ENCODE measurements around the gene ZNF330. TPM values are rescaled to one million over a fixed set of nuclear protein-coding genes. Genes with fewer than 3 reads are reported as not detected.

ZNF330 gene
- total RNA-seq, 1 donor from 2014 or later: 32.1 TPM

DNA sequence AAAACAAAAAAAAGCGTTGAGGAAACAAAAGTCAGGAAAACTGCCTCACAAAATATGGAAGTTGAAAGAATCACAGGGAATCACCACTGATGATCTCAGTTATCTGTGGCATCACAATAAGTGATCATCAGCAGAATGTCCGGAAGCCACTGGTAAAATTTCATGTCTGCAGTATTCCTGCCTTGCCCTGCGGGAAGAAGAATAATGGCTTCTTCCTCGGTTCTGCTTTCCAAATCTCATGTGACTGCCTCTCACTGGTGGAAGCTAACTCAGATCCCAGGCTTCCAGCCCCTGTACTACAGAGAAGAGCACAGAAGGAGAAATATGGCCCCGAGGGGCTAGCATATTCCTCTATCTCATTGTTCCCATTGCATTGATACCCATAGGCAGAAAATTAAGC, 12.7 kb upstream of the ZNF330 start:
- FAIRE-seq (no peak), DNase-seq (ENCODE audit: low read depth) (no peak)
- H3K36me3 Mint-ChIP-seq (ENCODE audit: low read depth, unreplicated experiment): no peaks in the 10 kb centered on the region
- Histone ChIP-seq H4K20me1 (ENCODE audit: insufficient read depth, low read length) (no peaks in the 10 kb centered on the region), H3K27me3 (ENCODE audit: insufficient read depth, low read length) (no peaks in the 10 kb centered on the region), H3K27ac (ENCODE audit: low read depth, low read length) (no peak overlapping the region), H3K9ac (ENCODE audit: low read length) (no peak overlapping the region), H3K79me2 (ENCODE audit: insufficient read depth, low read length) (no peaks in the 10 kb centered on the region), H3K36me3 (ENCODE audit: insufficient read depth, low read length) (no peaks in the 10 kb centered on the region), H2AFZ (ENCODE audit: low read depth, low read length) (no peak overlapping the region), H3K4me2 (ENCODE audit: low read length) (no peak overlapping the region), H3K4me1 (ENCODE audit: insufficient read depth, low read length) (no peaks in the 10 kb centered on the region), H3K9me3 (ENCODE audit: insufficient read depth, low read depth, low read length) (no peaks in the 10 kb centered on the region), H3K4me3 (ENCODE audit: insufficient read depth, low read depth, low read length) (no peak overlapping the region)
- no peak overlapping the region for H3K27ac Mint-ChIP-seq (ENCODE audit: unreplicated experiment)
- H3K27me3 Mint-ChIP-seq (ENCODE audit: low read depth, unreplicated experiment): peaks cover 2% of the 10 kb centered on the region
- H3K4me1 Mint-ChIP-seq (ENCODE audit: low read depth, unreplicated experiment): no peaks in the 10 kb centered on the region
- no peak overlapping the region for H3K4me3 Mint-ChIP-seq (ENCODE audit: unreplicated experiment)
- no peak for TF ChIP-seq EZH2 (IDR thresholded peaks at IDR 0.05; ENCODE audit: insufficient read depth, low read length)
- TF ChIP-seq, protein P1, sequence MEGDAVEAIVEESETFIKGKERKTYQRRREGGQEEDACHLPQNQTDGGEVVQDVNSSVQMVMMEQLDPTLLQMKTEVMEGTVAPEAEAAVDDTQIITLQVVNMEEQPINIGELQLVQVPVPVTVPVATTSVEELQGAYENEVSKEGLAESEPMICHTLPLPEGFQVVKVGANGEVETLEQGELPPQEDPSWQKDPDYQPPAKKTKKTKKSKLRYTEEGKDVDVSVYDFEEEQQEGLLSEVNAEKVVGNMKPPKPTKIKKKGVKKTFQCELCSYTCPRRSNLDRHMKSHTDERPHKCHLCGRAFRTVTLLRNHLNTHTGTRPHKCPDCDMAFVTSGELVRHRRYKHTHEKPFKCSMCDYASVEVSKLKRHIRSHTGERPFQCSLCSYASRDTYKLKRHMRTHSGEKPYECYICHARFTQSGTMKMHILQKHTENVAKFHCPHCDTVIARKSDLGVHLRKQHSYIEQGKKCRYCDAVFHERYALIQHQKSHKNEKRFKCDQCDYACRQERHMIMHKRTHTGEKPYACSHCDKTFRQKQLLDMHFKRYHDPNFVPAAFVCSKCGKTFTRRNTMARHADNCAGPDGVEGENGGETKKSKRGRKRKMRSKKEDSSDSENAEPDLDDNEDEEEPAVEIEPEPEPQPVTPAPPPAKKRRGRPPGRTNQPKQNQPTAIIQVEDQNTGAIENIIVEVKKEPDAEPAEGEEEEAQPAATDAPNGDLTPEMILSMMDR (IDR thresholded peaks at IDR 0.05; ENCODE audit: insufficient read depth, low read depth, low read length): no peak
- peaks cover 1% of the 10 kb centered on the region for H3K9me3 Mint-ChIP-seq (ENCODE audit: unreplicated experiment)

DNA sequence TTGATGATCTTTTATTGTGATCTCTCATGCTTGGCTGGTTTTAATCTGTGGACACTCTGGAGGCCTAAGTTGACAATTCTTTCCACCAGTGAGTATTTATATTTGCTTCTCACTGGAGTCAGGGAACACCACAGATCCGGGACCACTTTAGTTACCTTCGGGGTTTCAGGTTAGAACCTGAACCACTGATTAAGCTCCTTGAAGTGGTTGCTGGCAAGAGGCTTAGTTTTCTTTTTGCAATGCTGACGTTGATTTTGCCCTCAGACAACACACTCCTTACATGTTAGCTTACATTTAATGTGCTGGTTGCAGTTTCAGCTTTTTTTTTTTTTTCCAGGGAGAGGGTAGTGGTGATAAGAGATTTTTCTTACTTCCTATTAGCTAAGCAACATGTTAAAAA, 10.5 kb upstream of the ZNF330 start:
- TF ChIP-seq, protein P1 (IDR thresholded peaks at IDR 0.05; ENCODE audit: insufficient read depth, low read depth, low read length): no peak
- TF ChIP-seq EZH2 (IDR thresholded peaks at IDR 0.05; ENCODE audit: insufficient read depth, low read length): no peak
- no peak for FAIRE-seq
- Mint-ChIP-seq H3K4me3 (ENCODE audit: unreplicated experiment) (no peak overlapping the region), H3K27ac (ENCODE audit: unreplicated experiment) (no peak overlapping the region), H3K4me1 (ENCODE audit: low read depth, unreplicated experiment) (peaks cover 3% of the 10 kb centered on the region), H3K36me3 (ENCODE audit: low read depth, unreplicated experiment) (no peaks in the 10 kb centered on the region), H3K27me3 (ENCODE audit: low read depth, unreplicated experiment) (peaks cover 2% of the 10 kb centered on the region), H3K9me3 (ENCODE audit: unreplicated experiment) (peaks cover 1% of the 10 kb centered on the region)
- Histone ChIP-seq H3K27me3 (ENCODE audit: insufficient read depth, low read length) (no peaks in the 10 kb centered on the region), H4K20me1 (ENCODE audit: insufficient read depth, low read length) (no peaks in the 10 kb centered on the region), H3K27ac (ENCODE audit: low read depth, low read length) (no peak overlapping the region), H2AFZ (ENCODE audit: low read depth, low read length) (no peak overlapping the region), H3K4me3 (ENCODE audit: insufficient read depth, low read depth, low read length) (no peak overlapping the region), H3K9ac (ENCODE audit: low read length) (no peak overlapping the region), H3K4me1 (ENCODE audit: insufficient read depth, low read length) (no peaks in the 10 kb centered on the region), H3K36me3 (ENCODE audit: insufficient read depth, low read length) (no peaks in the 10 kb centered on the region), H3K79me2 (ENCODE audit: insufficient read depth, low read length) (no peaks in the 10 kb centered on the region), H3K4me2 (ENCODE audit: low read length) (no peak overlapping the region), H3K9me3 (ENCODE audit: insufficient read depth, low read depth, low read length) (no peaks in the 10 kb centered on the region)
- DNase-seq (ENCODE audit: low read depth): no peak

DNA sequence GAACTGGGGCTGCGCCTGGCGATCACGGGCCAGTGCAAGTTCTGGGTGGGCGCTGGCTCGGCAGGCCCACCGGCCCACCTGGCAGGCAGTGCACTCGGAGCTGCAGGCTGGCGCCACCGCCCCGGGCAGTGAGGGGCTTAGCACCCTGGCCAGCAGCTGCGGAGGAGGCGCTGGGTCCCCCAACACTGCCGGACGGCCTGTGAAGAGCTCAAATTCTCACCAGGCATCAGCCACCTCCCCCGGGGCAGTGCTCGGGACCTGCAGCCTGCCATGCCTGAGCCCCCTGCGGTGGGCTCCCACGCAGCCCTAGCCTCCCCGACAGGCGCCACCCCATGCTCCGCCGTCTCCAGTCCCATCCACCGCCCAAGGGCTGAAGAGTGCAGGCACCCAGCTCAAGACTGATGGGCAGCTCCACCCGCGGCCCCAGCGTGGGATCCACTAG, 7.1 kb upstream of the ZNF330 start:
- H4K20me1 ChIP-seq (ENCODE audit: insufficient read depth, low read length): no peaks in the 10 kb centered on the region
- Mint-ChIP-seq H3K36me3 (ENCODE audit: low read depth, unreplicated experiment) (no peaks in the 10 kb centered on the region), H3K4me3 (ENCODE audit: unreplicated experiment) (no peak overlapping the region), H3K9me3 (ENCODE audit: unreplicated experiment) (peaks cover 1% of the 10 kb centered on the region), H3K27ac (ENCODE audit: unreplicated experiment) (no peak overlapping the region), H3K4me1 (ENCODE audit: low read depth, unreplicated experiment) (peaks cover 4% of the 10 kb centered on the region), H3K27me3 (ENCODE audit: low read depth, unreplicated experiment) (no peaks in the 10 kb centered on the region)
- H3K9ac ChIP-seq (ENCODE audit: low read length): no peak overlapping the region
- no peak overlapping the region for H3K4me3 ChIP-seq (ENCODE audit: insufficient read depth, low read depth, low read length)
- no peaks in the 10 kb centered on the region for H3K4me1 ChIP-seq (ENCODE audit: insufficient read depth, low read length)
- no peaks in the 10 kb centered on the region for H3K79me2 ChIP-seq (ENCODE audit: insufficient read depth, low read length)
- TF ChIP-seq, protein P1 (IDR thresholded peaks at IDR 0.05; ENCODE audit: insufficient read depth, low read depth, low read length): no peak
- TF ChIP-seq EZH2 (IDR thresholded peaks at IDR 0.05; ENCODE audit: insufficient read depth, low read length): no peak
- no peaks in the 10 kb centered on the region for H3K9me3 ChIP-seq (ENCODE audit: insufficient read depth, low read depth, low read length)
- H3K27me3 ChIP-seq (ENCODE audit: insufficient read depth, low read length): no peaks in the 10 kb centered on the region
- no peak overlapping the region for H3K4me2 ChIP-seq (ENCODE audit: low read length)
- no peak overlapping the region for H3K27ac ChIP-seq (ENCODE audit: low read depth, low read length)
- DNase-seq (ENCODE audit: low read depth) (no peak), FAIRE-seq (no peak)
- no peak overlapping the region for H2AFZ ChIP-seq (ENCODE audit: low read depth, low read length)
- no peaks in the 10 kb centered on the region for H3K36me3 ChIP-seq (ENCODE audit: insufficient read depth, low read length)

Data from astrocyte (in vitro differentiated cells and primary cell).